ENCODE data around the gene FAM210A.

DNA sequence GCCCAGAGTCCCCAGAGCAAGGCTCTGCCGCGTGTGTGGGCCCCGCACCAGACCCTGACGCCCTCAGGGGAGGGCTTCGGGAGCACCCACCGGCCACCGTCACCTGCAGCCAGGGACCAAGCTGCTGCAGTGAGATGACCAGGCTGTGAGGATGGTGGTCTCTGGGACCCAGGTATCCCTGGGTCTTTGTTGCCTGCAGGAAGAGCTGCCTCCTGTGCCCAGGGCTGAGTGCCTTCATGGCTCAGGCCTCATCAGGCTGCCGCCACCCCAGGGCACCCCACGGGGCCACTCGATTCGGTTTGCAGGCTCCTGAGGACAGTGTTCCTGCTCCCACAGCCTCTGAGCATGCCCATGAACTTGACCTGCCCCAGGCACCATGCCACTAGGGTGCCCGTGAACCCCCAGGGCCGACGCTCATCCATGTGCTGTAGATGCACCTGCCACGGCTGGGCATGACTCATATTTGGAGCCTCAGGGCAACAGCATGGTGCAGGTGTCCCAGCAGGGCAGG, 109.8 kb downstream of the FAM210A start:
- TF ChIP-seq EP300 (IDR thresholded peaks at IDR 0.05) (no peak), POLR2AphosphoS5 (IDR thresholded peaks at IDR 0.05) (no peak), POLR2A (IDR thresholded peaks at IDR 0.05) (no peak)
- TF ChIP-seq, protein P1, sequence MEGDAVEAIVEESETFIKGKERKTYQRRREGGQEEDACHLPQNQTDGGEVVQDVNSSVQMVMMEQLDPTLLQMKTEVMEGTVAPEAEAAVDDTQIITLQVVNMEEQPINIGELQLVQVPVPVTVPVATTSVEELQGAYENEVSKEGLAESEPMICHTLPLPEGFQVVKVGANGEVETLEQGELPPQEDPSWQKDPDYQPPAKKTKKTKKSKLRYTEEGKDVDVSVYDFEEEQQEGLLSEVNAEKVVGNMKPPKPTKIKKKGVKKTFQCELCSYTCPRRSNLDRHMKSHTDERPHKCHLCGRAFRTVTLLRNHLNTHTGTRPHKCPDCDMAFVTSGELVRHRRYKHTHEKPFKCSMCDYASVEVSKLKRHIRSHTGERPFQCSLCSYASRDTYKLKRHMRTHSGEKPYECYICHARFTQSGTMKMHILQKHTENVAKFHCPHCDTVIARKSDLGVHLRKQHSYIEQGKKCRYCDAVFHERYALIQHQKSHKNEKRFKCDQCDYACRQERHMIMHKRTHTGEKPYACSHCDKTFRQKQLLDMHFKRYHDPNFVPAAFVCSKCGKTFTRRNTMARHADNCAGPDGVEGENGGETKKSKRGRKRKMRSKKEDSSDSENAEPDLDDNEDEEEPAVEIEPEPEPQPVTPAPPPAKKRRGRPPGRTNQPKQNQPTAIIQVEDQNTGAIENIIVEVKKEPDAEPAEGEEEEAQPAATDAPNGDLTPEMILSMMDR (IDR thresholded peaks at IDR 0.05) = no peak

Data from stomach (tissue), 4 donors.